K562 (cell line): ENCODE measurements around the gene RNF224. TPM values are rescaled to one million over a fixed set of nuclear protein-coding genes. Genes with fewer than 3 reads are reported as not detected.

Experiments
- MCM5 ChIP-seq: fragments of 450-650 bp; IDR thresholded peaks from 2 replicates; pipeline ENCODE4 v1.6.1; 2016; ENCODE audit warnings: low read depth
- NR2C2 ChIP-seq, 2 experiments: fragments of 200-800 bp in 1 of 2; sonication (Bioruptor generic) in 1 of 2; sonication (generic) in 1 of 2; formaldehyde crosslinking in 1 of 2; IDR thresholded peaks; 2 replicates each; pipeline versions ENCODE4 v1.6.1 to v1.8.0; 2016 to 2022; ENCODE audit warnings: mild to moderate bottlenecking in 1 of 2, missing compliant biosample characterization in 1 of 2, missing genetic modification characterization in 1 of 2, missing genetic modification reagents in 1 of 2
- ZKSCAN8 ChIP-seq: fragments of 200-800 bp; sonication (Bioruptor generic); IDR thresholded peaks from 2 replicates; pipeline ENCODE4 v1.6.1; 2016; ENCODE audit warnings: missing genetic modification characterization, missing compliant biosample characterization
- ZNF507 ChIP-seq: conservative IDR thresholded peaks from 2 replicates; pipeline ENCODE4 v1.6.1; 2017; ENCODE audit warnings: missing genetic modification characterization, missing compliant biosample characterization
- polyA plus RNA-seq, 8 experiments: library from polyadenylated mRNA; depleted of rRNA in 4 of 8; stranded (reverse) in 5 of 8; unstranded in 3 of 8; fragments of >200 nt; fragmentation: Nextera tagmentation in 2 of 8; fragmentation: Illumina TruSeq in 1 of 8; extraction: Ambion mirVana in 2 of 8; extraction: Trizol in 1 of 8; gene quantifications; 2 replicates each; pipeline versions ENCODE4 v1.2.1 to v1.2.3, GENCODE V29; 2011 to 2014; ENCODE audit warnings: inconsistent platforms in 1 of 8, missing spikeins in 1 of 8
- total RNA-seq, 7 experiments: library from RNA; depleted of rRNA in 6 of 7; stranded (reverse); fragments of >200 nt in 6 of 7; fragmentation: Illumina TruSeq in 2 of 7; extraction: Trizol in 2 of 7; gene quantifications; 2 replicates each; pipeline versions ENCODE4 v1.2.1 to v1.2.3, GENCODE V29; 2011 to 2021; ENCODE audit warnings: low replicate concordance in 1 of 7
- TF ChIP-seq, protein P1 (sequence below): fragments of 250-450 bp; sonication (Bioruptor Pico); IDR thresholded peaks from 2 replicates; pipeline ENCODE4 v1.8.0; 2022; ENCODE audit warnings: inconsistent platforms, mild to moderate bottlenecking, moderate library complexity, borderline replicate concordance
- TF ChIP-seq, protein P2 (sequence below): fragments of 250-450 bp; sonication (Bioruptor Pico); IDR thresholded peaks from 2 replicates; pipeline ENCODE4 v1.4.0; 2020; ENCODE audit warnings: borderline replicate concordance

Gene RNF224
- total and polyA plus RNA-seq, 9 of the 15 experiments (the other 6 are each of a cell fraction or from before 2014, with no cell fraction given), result not detected

DNA sequence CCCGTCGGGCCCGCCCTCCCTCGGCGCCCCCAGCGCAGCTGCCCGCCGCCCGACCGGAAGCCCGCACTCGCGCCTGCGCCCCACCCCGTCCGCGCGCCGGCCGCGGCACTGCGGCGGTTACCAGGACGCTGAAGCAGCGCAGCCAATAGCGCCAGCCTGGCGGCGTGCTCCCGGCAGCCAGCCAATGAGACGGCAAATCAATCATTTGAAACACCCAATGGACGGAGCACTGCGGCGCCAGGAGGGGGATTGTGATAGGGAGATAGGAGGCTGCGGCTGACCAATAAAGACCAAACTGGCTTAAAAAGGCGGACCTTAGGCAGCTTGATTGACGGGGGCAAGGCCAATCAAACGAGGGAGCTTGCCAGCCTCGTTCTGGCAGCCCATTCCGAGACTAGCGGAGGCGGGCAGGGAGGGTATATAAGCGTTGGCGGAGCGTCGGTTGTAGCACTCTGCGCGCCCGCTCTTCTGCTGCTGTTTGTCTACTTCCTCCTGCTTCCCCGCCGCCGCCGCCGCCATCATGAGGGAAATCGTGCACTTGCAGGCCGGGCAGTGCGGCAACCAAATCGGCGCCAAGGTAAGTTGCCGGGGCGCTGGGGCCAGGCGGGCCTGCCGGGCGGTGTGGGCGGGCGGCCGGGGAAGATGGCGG is 13.7 kb downstream of the RNF224 start, which contains the start of gene TUBB4B (continued):
- TF ChIP-seq ZNF507, result no peak
- TF ChIP-seq ZKSCAN8 (CRISPR knock-in tag), result no peak
- TF ChIP-seq NR2C2 (CRISPR knock-in tag; IDR thresholded peaks at IDR 0.05), result peak; percentile 76; the same call in 1 of the 2 replicates
- peak; percentile 43; the same call in 1 of the 2 replicates for TF ChIP-seq NR2C2 (tag; IDR thresholded peaks at IDR 0.05)
- TF ChIP-seq, protein P1, sequence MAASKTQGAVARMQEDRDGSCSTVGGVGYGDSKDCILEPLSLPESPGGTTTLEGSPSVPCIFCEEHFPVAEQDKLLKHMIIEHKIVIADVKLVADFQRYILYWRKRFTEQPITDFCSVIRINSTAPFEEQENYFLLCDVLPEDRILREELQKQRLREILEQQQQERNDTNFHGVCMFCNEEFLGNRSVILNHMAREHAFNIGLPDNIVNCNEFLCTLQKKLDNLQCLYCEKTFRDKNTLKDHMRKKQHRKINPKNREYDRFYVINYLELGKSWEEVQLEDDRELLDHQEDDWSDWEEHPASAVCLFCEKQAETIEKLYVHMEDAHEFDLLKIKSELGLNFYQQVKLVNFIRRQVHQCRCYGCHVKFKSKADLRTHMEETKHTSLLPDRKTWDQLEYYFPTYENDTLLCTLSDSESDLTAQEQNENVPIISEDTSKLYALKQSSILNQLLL (CRISPR knock-in tag), result no peak
- TF ChIP-seq, protein P2, sequence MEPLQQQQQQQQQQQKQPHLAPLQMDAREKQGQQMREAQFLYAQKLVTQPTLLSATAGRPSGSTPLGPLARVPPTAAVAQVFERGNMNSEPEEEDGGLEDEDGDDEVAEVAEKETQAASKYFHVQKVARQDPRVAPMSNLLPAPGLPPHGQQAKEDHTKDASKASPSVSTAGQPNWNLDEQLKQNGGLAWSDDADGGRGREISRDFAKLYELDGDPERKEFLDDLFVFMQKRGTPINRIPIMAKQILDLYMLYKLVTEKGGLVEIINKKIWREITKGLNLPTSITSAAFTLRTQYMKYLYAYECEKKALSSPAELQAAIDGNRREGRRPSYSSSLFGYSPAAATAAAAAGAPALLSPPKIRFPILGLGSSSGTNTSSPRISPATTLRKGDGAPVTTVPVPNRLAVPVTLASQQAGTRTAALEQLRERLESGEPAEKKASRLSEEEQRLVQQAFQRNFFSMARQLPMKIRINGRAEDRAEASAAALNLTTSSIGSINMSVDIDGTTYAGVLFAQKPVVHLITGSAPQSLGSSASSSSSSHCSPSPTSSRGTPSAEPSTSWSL (CRISPR knock-in tag), result no peak
- no peak for TF ChIP-seq MCM5
